ENCODE results near the gene RAD51B. TPM values are rescaled to one million over a fixed set of nuclear protein-coding genes. Genes with fewer than 3 reads are reported as not detected.
"Not testable (repeated sequence)": the region's sequence is repeated elsewhere in the genome, so short reads cannot be mapped to it uniquely, and the experiment has no call there.

RAD51B gene
- total RNA-seq, 1 donor from 2014 or later = 3.2 TPM

GRCh38 chr14:68082698-68083291 is 263.2 kb downstream of the RAD51B start:
- intact Hi-C loops (cut with micrococcal nuclease) = no loop called here
- no peak for DNase-seq
- no peak for ATAC-seq

DNA sequence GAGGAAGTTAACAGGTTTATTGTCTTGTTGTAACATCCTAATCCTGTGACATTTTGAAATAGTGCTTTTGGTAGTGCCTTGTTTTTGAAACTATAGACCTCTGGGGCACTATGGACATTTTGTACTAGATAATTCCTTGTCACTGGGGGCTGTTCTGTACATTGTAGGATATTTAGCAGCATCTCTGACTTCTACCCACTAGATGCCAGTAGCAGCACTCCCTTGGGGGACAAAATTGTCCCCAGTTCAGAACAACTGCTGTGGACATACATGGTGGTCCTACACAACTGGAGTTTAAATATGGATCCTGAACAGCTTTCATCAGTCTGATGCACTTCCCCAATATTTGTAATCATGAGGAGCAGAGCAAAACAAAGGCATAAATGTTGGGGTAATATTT is 264.7 kb downstream of the RAD51B start:
- no peak for DNase-seq
- no peak for ATAC-seq
- intact Hi-C loops (cut with micrococcal nuclease) = no loop called here

GRCh38 chr14:68085742-68086141 is 266.2 kb downstream of the RAD51B start:
- intact Hi-C loops (cut with micrococcal nuclease) = no loop called here
- ATAC-seq (no peak), DNase-seq (no peak)

GRCh38 chr14:68088451-68088854 is 268.9 kb downstream of the RAD51B start:
- DNase-seq (no peak), ATAC-seq (no peak)
- intact Hi-C loops (cut with micrococcal nuclease) = no loop called here

DNA sequence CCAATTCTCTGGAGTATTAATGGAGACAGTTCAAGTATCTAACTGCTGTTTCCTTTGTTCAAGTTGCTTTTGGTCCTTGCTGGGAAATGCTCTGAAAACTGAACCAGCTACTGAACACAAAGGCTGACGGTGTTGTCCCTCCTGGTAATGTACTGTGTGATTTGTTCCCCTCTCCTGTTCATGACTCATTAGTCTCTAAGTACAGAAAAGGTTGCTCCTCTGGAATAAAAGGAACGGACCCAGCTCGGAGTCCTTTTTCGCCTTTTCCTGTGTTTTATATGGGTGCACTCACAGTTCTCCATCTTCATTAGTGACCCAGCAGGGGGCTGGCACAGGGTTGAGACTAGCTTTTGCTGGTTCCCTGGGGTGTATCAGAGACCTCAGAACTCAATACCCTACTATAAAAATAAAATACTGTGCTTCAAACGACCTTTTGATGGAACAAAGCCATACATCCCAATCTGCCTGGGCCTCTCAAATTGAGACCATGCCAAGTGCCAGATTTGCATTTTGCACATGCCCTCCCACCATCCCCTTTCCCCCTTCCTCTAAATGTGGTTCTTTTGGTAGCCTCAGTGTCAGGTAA is 269.7 kb downstream of the RAD51B start:
- no peak for ATAC-seq
- no peak for DNase-seq
- intact Hi-C loops (cut with micrococcal nuclease) = no loop called here

GRCh38 chr14:68094158-68094557 is 274.6 kb downstream of the RAD51B start:
- intact Hi-C loops (cut with micrococcal nuclease) = no loop called here
- ATAC-seq (no peak), DNase-seq (no peak)

DNA sequence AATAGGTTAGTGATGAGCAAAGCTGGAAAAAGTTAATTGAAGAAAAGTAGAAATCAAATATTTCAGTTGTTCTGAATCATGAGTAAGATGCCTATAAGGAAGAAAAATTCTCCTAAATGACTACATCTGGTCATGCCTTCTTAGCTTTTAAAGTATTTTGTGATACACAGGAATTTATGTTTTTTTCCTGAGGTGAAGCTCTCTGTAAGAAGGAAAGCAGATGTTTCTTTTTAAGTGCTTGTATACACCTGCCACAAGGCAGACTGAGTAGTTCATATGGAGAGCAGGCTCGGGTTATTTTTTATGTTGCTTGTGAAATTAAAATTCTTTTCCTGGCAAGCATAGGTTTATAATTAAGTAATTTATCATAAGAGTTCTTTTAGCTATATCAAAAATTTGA is 275.2 kb downstream of the RAD51B start:
- intact Hi-C loops (cut with micrococcal nuclease) = no loop called here
- no peak for ATAC-seq

GRCh38 chr14:68097727-68098126 is 278.1 kb downstream of the RAD51B start:
- intact Hi-C loops (cut with micrococcal nuclease) = no loop called here
- ATAC-seq (no peak), DNase-seq (no peak)

More for the DNA sequence above, 275.2 kb downstream of the RAD51B start:
- DNase-seq = no peak

- ATAC-seq (no peak), DNase-seq (no peak)
- intact Hi-C loops (cut with micrococcal nuclease) = no loop called here
Measured at GRCh38 chr14:68098834-68099233, 279.3 kb downstream of the RAD51B start.

- DNase-seq (no peak), ATAC-seq (no peak)
- intact Hi-C loops (cut with micrococcal nuclease) = no loop called here
Measured at GRCh38 chr14:68099495-68100045, 280.0 kb downstream of the RAD51B start.

- DNase-seq; intact Hi-C loops (cut with micrococcal nuclease); ATAC-seq: not testable (repeated sequence)
Measured at GRCh38 chr14:68101715-68102301, 282.2 kb downstream of the RAD51B start.

GRCh38 chr14:68103853-68104252 is 284.3 kb downstream of the RAD51B start:
- DNase-seq (no peak), ATAC-seq (no peak)
- intact Hi-C loops (cut with micrococcal nuclease) = no loop called here

GRCh38 chr14:68104518-68104917 is 284.9 kb downstream of the RAD51B start:
- intact Hi-C loops (cut with micrococcal nuclease) = no loop called here
- DNase-seq (no peak), ATAC-seq (peak; percentile 95)

- DNase-seq (no peak), ATAC-seq (no peak)
- intact Hi-C loops (cut with micrococcal nuclease) = no loop called here
Measured at GRCh38 chr14:68105816-68106215, 286.2 kb downstream of the RAD51B start.

GRCh38 chr14:68106456-68106855 is 286.9 kb downstream of the RAD51B start:
- intact Hi-C loops (cut with micrococcal nuclease) = no loop called here
- no peak for DNase-seq
- no peak for ATAC-seq

DNA sequence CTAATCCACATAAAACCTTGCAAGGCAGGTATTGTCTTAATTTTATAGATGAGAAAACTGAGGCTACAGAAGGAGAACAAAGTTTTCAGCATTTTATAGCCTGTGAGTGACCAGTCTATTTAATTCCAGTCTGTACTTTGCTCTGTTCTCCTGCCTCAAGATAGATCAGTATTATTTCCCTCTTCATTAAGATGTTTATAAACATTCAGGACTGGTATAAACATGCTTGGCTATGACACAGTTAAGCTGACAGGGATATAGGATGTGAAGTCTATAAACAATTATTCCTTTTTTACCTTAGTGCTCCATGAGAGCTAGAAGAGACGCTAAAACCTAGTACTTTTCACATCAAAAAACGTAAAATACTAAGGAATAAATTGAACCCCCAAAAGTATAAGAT is 287.3 kb downstream of the RAD51B start:
- ATAC-seq = no peak
- intact Hi-C loops (cut with micrococcal nuclease) = no loop called here
- DNase-seq = no peak

GRCh38 chr14:68109132-68109900 is 289.7 kb downstream of the RAD51B start:
- no peak for ATAC-seq
- no peak for DNase-seq
- intact Hi-C loops (cut with micrococcal nuclease) = no loop called here

DNA sequence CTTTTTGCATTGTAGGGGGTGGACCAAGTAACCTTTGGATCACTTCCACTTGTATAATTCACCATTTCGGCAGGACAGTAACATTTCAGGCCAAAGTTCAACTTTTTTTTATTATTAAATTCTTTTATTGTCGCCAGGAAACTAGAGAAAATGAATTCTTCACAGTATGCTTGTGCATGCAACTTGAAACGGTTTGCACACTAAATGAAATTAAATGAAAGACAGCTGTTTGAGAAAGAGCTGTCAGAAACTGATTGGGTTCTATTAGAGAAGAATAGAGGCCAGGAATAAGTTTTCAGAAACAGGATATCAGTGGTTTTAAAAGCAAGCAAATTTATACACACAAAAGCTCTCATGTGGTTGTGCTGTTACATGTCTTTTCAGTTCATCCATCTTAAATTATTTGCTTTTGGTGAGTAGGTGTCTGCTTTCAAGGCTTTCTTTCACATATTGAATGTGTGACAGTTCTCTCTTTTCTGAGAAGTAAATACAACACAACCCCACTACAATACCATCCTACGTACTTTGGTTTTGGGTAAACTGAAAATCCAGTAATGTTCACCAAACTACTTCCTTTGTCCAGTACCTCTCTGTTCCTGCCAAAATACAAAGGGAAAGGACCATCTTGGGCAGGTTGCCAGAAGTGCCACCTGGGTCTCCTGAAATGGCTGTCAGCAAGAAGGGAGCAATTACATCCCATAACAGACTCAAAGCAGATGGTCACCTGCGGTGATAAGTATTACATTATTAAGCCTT is 291.7 kb downstream of the RAD51B start:
- ATAC-seq = no peak
- intact Hi-C loops (cut with micrococcal nuclease) = no loop called here
- no peak for DNase-seq

DNA sequence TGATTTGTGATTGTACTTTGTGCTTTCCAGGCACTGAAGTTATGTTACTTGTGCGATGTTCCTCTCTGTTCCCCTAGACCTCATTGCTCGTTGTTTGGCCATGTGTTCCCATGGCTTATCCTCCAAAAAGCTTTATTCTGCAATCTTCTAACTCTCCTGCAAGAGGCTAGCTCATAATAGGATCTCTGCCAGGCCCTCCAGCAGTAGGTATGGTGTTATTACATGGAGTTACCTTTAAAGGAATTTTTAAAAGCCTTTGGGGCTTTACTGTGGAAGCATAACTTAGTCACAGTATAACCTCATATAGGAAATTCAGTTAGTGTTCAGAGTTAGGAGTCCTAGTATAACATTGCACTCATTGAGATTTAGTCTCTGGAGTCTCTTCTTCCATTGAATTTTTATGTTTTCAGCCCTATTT is 292.3 kb downstream of the RAD51B start:
- intact Hi-C loops (cut with micrococcal nuclease) = no loop called here
- ATAC-seq (no peak), DNase-seq (no peak)

Data from left ventricle myocardium superior (tissue), 1 donor.